WTC11 (cell line): ENCODE measurements around the gene HOXB13. TPM values are rescaled to one million over a fixed set of nuclear protein-coding genes. Genes with fewer than 3 reads are reported as not detected.

ENCODE experiments used
- ATAC-seq: fragments of 200-7000 bp; cut with Tn5 transposase; 2 replicates; pipeline ENCODE4 v1.10.0; 2021; ENCODE audit warnings: mild to moderate bottlenecking, moderate library complexity
- CTCF ChIA-PET: fragments of 300-600 bp; sonication (Branson Sonifier 250); formaldehyde crosslinking; loops from one replicate; lab custom pipeline; 2021; ENCODE audit warnings: antibody characterized with exemption; lab: Charles Lee
- POLR2A ChIA-PET: fragments of 350-600 bp; sonication (Branson Sonifier 250); formaldehyde crosslinking; loops from one replicate; lab custom pipeline; 2021; ENCODE audit warnings: antibody characterized with exemption; lab: Charles Lee
- DNase-seq: peaks from one replicate; pipeline ENCODE4 v3.0.0; 2021; ENCODE audit warnings: low spot score
- H3K27ac Mint-ChIP-seq: 2 replicates; pipeline ENCODE4 v1.8.0; 2021; ENCODE audit warnings: mixed read lengths
- H3K27me3 Mint-ChIP-seq: 2 replicates; pipeline ENCODE4 v1.8.0; 2021; ENCODE audit warnings: low read depth, mild to moderate bottlenecking, moderate library complexity, mixed read lengths
- H3K36me3 Mint-ChIP-seq: 2 replicates; pipeline ENCODE4 v1.8.0; 2021; ENCODE audit warnings: mixed read lengths
- H3K4me1 Mint-ChIP-seq: 2 replicates; pipeline ENCODE4 v1.8.0; 2022; ENCODE audit warnings: mixed read lengths
- H3K4me3 Mint-ChIP-seq: 2 replicates; pipeline ENCODE4 v1.8.0; 2021; ENCODE audit warnings: mild to moderate bottlenecking, moderate library complexity, mixed read lengths
- H3K9me3 Mint-ChIP-seq: 2 replicates; pipeline ENCODE4 v1.8.0; 2021; ENCODE audit warnings: mixed read lengths
- CREB1 ChIP-seq: sonication (generic); formaldehyde crosslinking; IDR thresholded peaks from 2 replicates; pipeline ENCODE4 v1.8.0; 2023; ENCODE audit warnings: mild to moderate bottlenecking, missing genetic modification reagents
- E2F4 ChIP-seq: sonication (generic); formaldehyde crosslinking; IDR thresholded peaks from 2 replicates; pipeline ENCODE4 v1.8.1; 2022; ENCODE audit warnings: low read depth, mild to moderate bottlenecking, moderate library complexity, missing genetic modification reagents, borderline replicate concordance
- ERG ChIP-seq: fragments of 250-450 bp; sonication (Bioruptor Pico); IDR thresholded peaks from 2 replicates; pipeline ENCODE4 v1.8.0; 2021; ENCODE audit warnings: mild to moderate bottlenecking
- ETV6 ChIP-seq: sonication (generic); formaldehyde crosslinking; IDR thresholded peaks from 2 replicates; pipeline ENCODE4 v1.8.1; 2022; ENCODE audit warnings: mild to moderate bottlenecking, missing genetic modification reagents
- FOXP1 ChIP-seq: sonication (generic); formaldehyde crosslinking; IDR thresholded peaks from 2 replicates; pipeline ENCODE4 v1.8.0; 2022; ENCODE audit warnings: missing genetic modification reagents, mild to moderate bottlenecking, moderate library complexity, borderline replicate concordance
- JAZF1 ChIP-seq: fragments of 250-450 bp; sonication (Bioruptor Pico); IDR thresholded peaks from 2 replicates; pipeline ENCODE4 v1.9.0; 2021; ENCODE audit warnings: moderate library complexity, mild to moderate bottlenecking, inconsistent platforms
- JUN ChIP-seq: sonication (generic); formaldehyde crosslinking; IDR thresholded peaks from 2 replicates; pipeline ENCODE4 v1.8.0; 2023; ENCODE audit warnings: mild to moderate bottlenecking, missing genetic modification reagents
- KAT7 ChIP-seq: sonication (generic); formaldehyde crosslinking; IDR thresholded peaks from 2 replicates; pipeline ENCODE4 v1.8.1; 2023; ENCODE audit warnings: missing genetic modification reagents, mild to moderate bottlenecking, borderline replicate concordance
- MYBL2 ChIP-seq: sonication (generic); formaldehyde crosslinking; IDR thresholded peaks from 2 replicates; pipeline ENCODE4 v1.8.1; 2023; ENCODE audit warnings: mild to moderate bottlenecking, moderate library complexity, missing genetic modification reagents
- NFE2L1 ChIP-seq: sonication (generic); formaldehyde crosslinking; IDR thresholded peaks from 2 replicates; pipeline ENCODE4 v1.8.1; 2023; ENCODE audit warnings: missing genetic modification reagents
- TEAD1 ChIP-seq: sonication (generic); formaldehyde crosslinking; IDR thresholded peaks from 2 replicates; pipeline ENCODE4 v1.8.0; 2022; ENCODE audit warnings: mild to moderate bottlenecking, missing genetic modification reagents
- USF1 ChIP-seq: sonication (generic); formaldehyde crosslinking; IDR thresholded peaks from 2 replicates; pipeline ENCODE4 v1.8.0; 2022; ENCODE audit warnings: mild to moderate bottlenecking, missing genetic modification reagents
- ZBTB43 ChIP-seq: sonication (generic); formaldehyde crosslinking; IDR thresholded peaks from 2 replicates; pipeline ENCODE4 v1.8.1; 2023; ENCODE audit warnings: mild to moderate bottlenecking, missing genetic modification reagents
- ZNF121 ChIP-seq: sonication (generic); formaldehyde crosslinking; IDR thresholded peaks from 2 replicates; pipeline ENCODE4 v1.8.0; 2023; ENCODE audit warnings: missing genetic modification reagents
- ZNF396 ChIP-seq: fragments of 250-450 bp; sonication (Bioruptor Pico); IDR thresholded peaks from 2 replicates; pipeline ENCODE4 v1.8.0; 2021; ENCODE audit warnings: mild to moderate bottlenecking, moderate library complexity, borderline replicate concordance
- ZNF416 ChIP-seq: fragments of 250-450 bp; sonication (Bioruptor Pico); IDR thresholded peaks from 2 replicates; pipeline ENCODE4 v1.9.0; 2021; ENCODE audit warnings: mild to moderate bottlenecking, inconsistent platforms
- total RNA-seq: library from RNA; stranded (reverse); gene quantifications from 3 replicates; pipeline ENCODE4 v1.2.3, GENCODE V29; 2021
- TF ChIP-seq, protein P1 (sequence below): fragments of 250-450 bp; sonication (Bioruptor Pico); IDR thresholded peaks from 2 replicates; pipeline ENCODE4 v1.9.0; 2021; ENCODE audit warnings: mild to moderate bottlenecking
- TF ChIP-seq, protein P2 (sequence below): sonication (generic); formaldehyde crosslinking; IDR thresholded peaks from 2 replicates; pipeline ENCODE4 v1.8.0; 2022; ENCODE audit warnings: mild to moderate bottlenecking, missing genetic modification reagents
- TF ChIP-seq, protein P3 (sequence below): fragments of 250-450 bp; sonication (Bioruptor Pico); conservative IDR thresholded peaks from 2 replicates; pipeline ENCODE4 v1.9.0; 2021; ENCODE audit warnings: mild to moderate bottlenecking
- TF ChIP-seq, protein P4 (sequence below): sonication (generic); formaldehyde crosslinking; IDR thresholded peaks from 2 replicates; pipeline ENCODE4 v1.8.0; 2023; ENCODE audit warnings: missing genetic modification reagents, mild to moderate bottlenecking, borderline replicate concordance

Gene HOXB13
- total RNA-seq, 1 experiment from 2014 or later, result 2.8 TPM

- TF ChIP-seq, protein P1, sequence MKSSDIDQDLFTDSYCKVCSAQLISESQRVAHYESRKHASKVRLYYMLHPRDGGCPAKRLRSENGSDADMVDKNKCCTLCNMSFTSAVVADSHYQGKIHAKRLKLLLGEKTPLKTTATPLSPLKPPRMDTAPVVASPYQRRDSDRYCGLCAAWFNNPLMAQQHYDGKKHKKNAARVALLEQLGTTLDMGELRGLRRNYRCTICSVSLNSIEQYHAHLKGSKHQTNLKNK (CRISPR knock-in tag), result no peak
Measured at GRCh38 chr17:48701864-48702532, 26.6 kb downstream of the HOXB13 start (continued).

GRCh38 chr17:48693178-48693577 is 35.4 kb downstream of the HOXB13 start:
- no peak overlapping the region for H3K27ac Mint-ChIP-seq
- H3K27me3 Mint-ChIP-seq, result peaks cover 8% of the 10 kb centered on the region
- ChIA-PET POLR2A (no interaction called here), CTCF (interaction anchor here (0.8 to 1.9 kb wide), 3 partner anchors 15 to 186 kb away, joined by 3 to 7 read pairs (median 4); no protein-coding TSS in a partner anchor)
- H3K4me3 Mint-ChIP-seq, result no peak overlapping the region
- ATAC-seq, result no peak
- no peak for DNase-seq
- H3K36me3 Mint-ChIP-seq, result 0 out of 2 replicates have a peak, but pooled peaks cover 3% of the 10 kb centered on the region
- no peaks in the 10 kb centered on the region for H3K4me1 Mint-ChIP-seq
- H3K9me3 Mint-ChIP-seq, result peaks cover 17% of the 10 kb centered on the region; the same call in 1 of the 2 replicates
- no peak for TF ChIP-seq ZNF416 (CRISPR knock-in tag)
- no peak for TF ChIP-seq USF1 (CRISPR knock-in tag)
- TF ChIP-seq ZNF121, result no peak
- no peak for TF ChIP-seq FOXP1 (CRISPR knock-in tag)
- no peak for TF ChIP-seq CREB1 (CRISPR knock-in tag)
- no peak for TF ChIP-seq KAT7 (CRISPR knock-in tag)
- TF ChIP-seq ZNF396 (CRISPR knock-in tag), result no peak
- TF ChIP-seq, protein P2, sequence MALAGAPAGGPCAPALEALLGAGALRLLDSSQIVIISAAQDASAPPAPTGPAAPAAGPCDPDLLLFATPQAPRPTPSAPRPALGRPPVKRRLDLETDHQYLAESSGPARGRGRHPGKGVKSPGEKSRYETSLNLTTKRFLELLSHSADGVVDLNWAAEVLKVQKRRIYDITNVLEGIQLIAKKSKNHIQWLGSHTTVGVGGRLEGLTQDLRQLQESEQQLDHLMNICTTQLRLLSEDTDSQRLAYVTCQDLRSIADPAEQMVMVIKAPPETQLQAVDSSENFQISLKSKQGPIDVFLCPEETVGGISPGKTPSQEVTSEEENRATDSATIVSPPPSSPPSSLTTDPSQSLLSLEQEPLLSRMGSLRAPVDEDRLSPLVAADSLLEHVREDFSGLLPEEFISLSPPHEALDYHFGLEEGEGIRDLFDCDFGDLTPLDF (CRISPR knock-in tag), result no peak
- no peak for TF ChIP-seq ETV6 (CRISPR knock-in tag)

GRCh38 chr17:48692049-48692448 is 36.5 kb downstream of the HOXB13 start:
- ATAC-seq, result no peak
- H3K27me3 Mint-ChIP-seq, result peaks cover 8% of the 10 kb centered on the region
- TF ChIP-seq MYBL2 (no peak), JAZF1 (CRISPR knock-in tag) (no peak), NFE2L1 (no peak), ERG (CRISPR knock-in tag) (no peak), TEAD1 (CRISPR knock-in tag) (no peak), JUN (CRISPR knock-in tag) (no peak), ZBTB43 (CRISPR knock-in tag) (no peak), E2F4 (CRISPR knock-in tag) (no peak)
- TF ChIP-seq, protein P3, sequence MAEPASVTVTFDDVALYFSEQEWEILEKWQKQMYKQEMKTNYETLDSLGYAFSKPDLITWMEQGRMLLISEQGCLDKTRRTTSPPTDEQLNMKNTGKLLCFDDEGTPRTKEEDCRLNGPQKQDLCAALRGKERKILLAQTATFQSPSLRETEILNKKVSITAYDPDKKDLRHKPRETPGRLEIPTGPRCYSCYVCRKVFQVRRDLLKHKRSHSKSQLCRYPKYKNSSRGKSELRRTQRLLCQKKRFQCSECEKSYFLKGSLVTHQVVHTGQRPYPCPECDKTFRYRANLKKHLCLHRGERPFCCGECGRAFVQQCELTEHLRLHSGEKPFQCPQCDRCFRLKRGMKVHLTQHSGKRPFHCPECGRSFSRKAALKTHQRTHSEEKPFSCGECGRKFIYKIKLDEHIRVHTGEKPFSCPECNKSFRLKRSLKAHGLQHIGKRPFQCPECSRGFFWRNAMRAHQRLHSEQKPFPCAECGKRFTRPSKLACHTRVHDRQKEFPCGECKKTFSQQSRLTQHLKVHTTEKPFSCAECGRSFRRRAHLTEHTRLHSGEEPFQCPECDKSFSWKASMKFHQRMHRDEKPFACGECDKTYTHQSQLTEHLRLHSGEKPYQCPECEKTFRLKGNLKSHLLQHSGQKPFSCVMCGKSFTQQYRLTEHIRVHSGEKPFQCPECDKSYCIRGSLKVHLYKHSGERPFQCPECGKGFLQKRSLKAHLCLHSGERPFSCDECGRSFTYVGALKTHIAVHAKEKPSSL, result no peak
- TF ChIP-seq, protein P4, sequence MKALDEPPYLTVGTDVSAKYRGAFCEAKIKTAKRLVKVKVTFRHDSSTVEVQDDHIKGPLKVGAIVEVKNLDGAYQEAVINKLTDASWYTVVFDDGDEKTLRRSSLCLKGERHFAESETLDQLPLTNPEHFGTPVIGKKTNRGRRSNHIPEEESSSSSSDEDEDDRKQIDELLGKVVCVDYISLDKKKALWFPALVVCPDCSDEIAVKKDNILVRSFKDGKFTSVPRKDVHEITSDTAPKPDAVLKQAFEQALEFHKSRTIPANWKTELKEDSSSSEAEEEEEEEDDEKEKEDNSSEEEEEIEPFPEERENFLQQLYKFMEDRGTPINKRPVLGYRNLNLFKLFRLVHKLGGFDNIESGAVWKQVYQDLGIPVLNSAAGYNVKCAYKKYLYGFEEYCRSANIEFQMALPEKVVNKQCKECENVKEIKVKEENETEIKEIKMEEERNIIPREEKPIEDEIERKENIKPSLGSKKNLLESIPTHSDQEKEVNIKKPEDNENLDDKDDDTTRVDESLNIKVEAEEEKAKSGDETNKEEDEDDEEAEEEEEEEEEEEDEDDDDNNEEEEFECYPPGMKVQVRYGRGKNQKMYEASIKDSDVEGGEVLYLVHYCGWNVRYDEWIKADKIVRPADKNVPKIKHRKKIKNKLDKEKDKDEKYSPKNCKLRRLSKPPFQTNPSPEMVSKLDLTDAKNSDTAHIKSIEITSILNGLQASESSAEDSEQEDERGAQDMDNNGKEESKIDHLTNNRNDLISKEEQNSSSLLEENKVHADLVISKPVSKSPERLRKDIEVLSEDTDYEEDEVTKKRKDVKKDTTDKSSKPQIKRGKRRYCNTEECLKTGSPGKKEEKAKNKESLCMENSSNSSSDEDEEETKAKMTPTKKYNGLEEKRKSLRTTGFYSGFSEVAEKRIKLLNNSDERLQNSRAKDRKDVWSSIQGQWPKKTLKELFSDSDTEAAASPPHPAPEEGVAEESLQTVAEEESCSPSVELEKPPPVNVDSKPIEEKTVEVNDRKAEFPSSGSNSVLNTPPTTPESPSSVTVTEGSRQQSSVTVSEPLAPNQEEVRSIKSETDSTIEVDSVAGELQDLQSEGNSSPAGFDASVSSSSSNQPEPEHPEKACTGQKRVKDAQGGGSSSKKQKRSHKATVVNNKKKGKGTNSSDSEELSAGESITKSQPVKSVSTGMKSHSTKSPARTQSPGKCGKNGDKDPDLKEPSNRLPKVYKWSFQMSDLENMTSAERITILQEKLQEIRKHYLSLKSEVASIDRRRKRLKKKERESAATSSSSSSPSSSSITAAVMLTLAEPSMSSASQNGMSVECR (CRISPR knock-in tag), result no peak

More at GRCh38 chr17:48692049-48692448, 36.5 kb downstream of the HOXB13 start:
- H3K36me3 Mint-ChIP-seq, result 0 out of 2 replicates have a peak, but pooled peaks cover 3% of the 10 kb centered on the region
- peaks cover 17% of the 10 kb centered on the region; the same call in 1 of the 2 replicates for H3K9me3 Mint-ChIP-seq
- ChIA-PET POLR2A (no interaction called here), CTCF (interaction anchor here (1.3 to 1.9 kb wide), 2 partner anchors 113 to 187 kb away, joined by 4 to 7 read pairs; no protein-coding TSS in a partner anchor)
- DNase-seq, result no peak
- H3K4me1 Mint-ChIP-seq, result no peaks in the 10 kb centered on the region
- no peak overlapping the region for H3K4me3 Mint-ChIP-seq
- H3K27ac Mint-ChIP-seq, result no peak overlapping the region
